IMR-90 (cell line): Measurements from ENCODE around the gene LIMS1. TPM values are rescaled to one million over a fixed set of nuclear protein-coding genes. Genes with fewer than 3 reads are reported as not detected.
"Not testable (repeated sequence)": the region's sequence is repeated elsewhere in the genome, so short reads cannot be mapped to it uniquely, and the experiment has no call there.

Source experiments
- ATAC-seq: fragments of 200-7000 bp; cut with Tn5 transposase; 2 replicates; pipeline ENCODE4 v1.9.1; 2020; ENCODE audit warnings: low read depth, mild to moderate bottlenecking, moderate library complexity
- BruUV-seq: library from RNA; stranded (reverse); fragments of 400-500 nt; replicated peaks from 2 replicates; lab custom pipeline; 2021; lab: Mats Ljungman, UMichigan
- CTCF ChIA-PET: fragments of 300-600 bp; formaldehyde crosslinking; extraction: SDS; loops from one replicate; lab custom pipeline; 2021; ENCODE audit warnings: antibody characterized with exemption; lab: Yijun Ruan, JAX
- POLR2A ChIA-PET: fragments of 300-600 bp; sonication (Branson Sonifier 250); formaldehyde crosslinking; loops from one replicate; lab custom pipeline; 2022; ENCODE audit warnings: antibody characterized with exemption; ENCODE audit not compliant: unreplicated experiment; lab: Charles Lee
- DNase-seq: peaks from one replicate; pipeline ENCODE4 v3.0.0; 2013
- H2AFZ ChIP-seq: replicated peaks from 2 replicates; pipeline ENCODE3; 2013; ENCODE audit warnings: low read length, mild to moderate bottlenecking; ENCODE audit not compliant: poor library complexity
- H2AK5ac ChIP-seq: 2 replicates; pipeline ENCODE4 v1.6.1; 2013; ENCODE audit warnings: low read depth, low read length, inconsistent platforms
- H2AK9ac ChIP-seq: replicated peaks from 2 replicates; pipeline ENCODE3; 2013; ENCODE audit warnings: mild to moderate bottlenecking, low read depth, low read length, moderate library complexity; ENCODE audit not compliant: poor library complexity
- H2BK120ac ChIP-seq: 2 replicates; pipeline ENCODE4 v1.6.1; 2013; ENCODE audit warnings: low read depth, low read length, inconsistent platforms
- H2BK15ac ChIP-seq: 3 replicates; pipeline ENCODE4 v1.6.1; 2013; ENCODE audit warnings: low read depth, low read length, inconsistent platforms
- H2BK20ac ChIP-seq: 2 replicates; pipeline ENCODE4 v1.6.1; 2013; ENCODE audit warnings: low read depth, mild to moderate bottlenecking, inconsistent platforms, low read length, moderate library complexity
- H2BK5ac ChIP-seq: 2 replicates; pipeline ENCODE4 v1.6.1; 2013; ENCODE audit warnings: mild to moderate bottlenecking, low read depth, low read length, inconsistent platforms; ENCODE audit not compliant: poor library complexity, severe bottlenecking
- H3K14ac ChIP-seq: replicated peaks from 2 replicates; pipeline ENCODE4 v1.6.1; 2013; ENCODE audit warnings: low read depth, low read length, inconsistent platforms
- H3K18ac ChIP-seq: 2 replicates; pipeline ENCODE4 v1.6.1; 2013; ENCODE audit warnings: low read depth, low read length, control low read depth
- H3K23ac ChIP-seq: 2 replicates; pipeline ENCODE4 v1.6.1; 2013; ENCODE audit warnings: low read depth, low read length, inconsistent platforms
- H3K27ac ChIP-seq: 2 replicates; pipeline ENCODE4 v1.5.1; 2013; ENCODE audit warnings: mild to moderate bottlenecking, control low read depth, low read length; ENCODE audit not compliant: insufficient read depth
- H3K27me3 ChIP-seq: 2 replicates; pipeline ENCODE4 v1.6.1; 2013; ENCODE audit warnings: low read length; ENCODE audit not compliant: control insufficient read depth, insufficient read depth
- H3K36me3 ChIP-seq: 2 replicates; pipeline ENCODE4 v1.6.1; 2013; ENCODE audit warnings: low read length, mixed read lengths; ENCODE audit not compliant: control insufficient read depth, insufficient read depth
- H3K4ac ChIP-seq: 2 replicates; pipeline ENCODE4 v1.6.1; 2013; ENCODE audit warnings: low read depth, low read length, inconsistent platforms
- H3K4me1 ChIP-seq: 2 replicates; pipeline ENCODE4 v1.6.1; 2013; ENCODE audit warnings: low read length, mixed read lengths; ENCODE audit not compliant: control insufficient read depth, insufficient read depth
- H3K4me2 ChIP-seq: 2 replicates; pipeline ENCODE4 v1.6.1; 2013; ENCODE audit warnings: low read depth, mild to moderate bottlenecking, control low read depth, low read length, moderate library complexity
- H3K4me3 ChIP-seq: 2 replicates; pipeline ENCODE4 v1.5.1; 2013; ENCODE audit warnings: low read depth, mild to moderate bottlenecking, control low read depth, low read length, moderate library complexity; ENCODE audit not compliant: insufficient read depth
- H3K56ac ChIP-seq: 2 replicates; pipeline ENCODE4 v1.6.1; 2013; ENCODE audit warnings: low read length, inconsistent platforms; ENCODE audit not compliant: insufficient read depth; ENCODE audit errors: extremely low read depth
- H3K79me1 ChIP-seq, 2 experiments: 2 replicates each; pipeline ENCODE4 v1.6.1; 2013; ENCODE audit warnings: low read length in 2 of 2, inconsistent platforms in 1 of 2, low read depth in 1 of 2
- H3K9ac ChIP-seq: 2 replicates; pipeline ENCODE4 v1.6.1; 2013; ENCODE audit warnings: low read depth, low read length, control low read depth
- H3K9me1 ChIP-seq: 2 replicates; pipeline ENCODE4 v1.6.1; 2013; ENCODE audit warnings: low read length, inconsistent platforms; ENCODE audit not compliant: insufficient read depth
- H3K9me3 ChIP-seq: 2 replicates; pipeline ENCODE4 v1.6.1; 2013; ENCODE audit warnings: low read length; ENCODE audit not compliant: control insufficient read depth, insufficient read depth
- H4K20me1 ChIP-seq: 2 replicates; pipeline ENCODE4 v1.6.1; 2013; ENCODE audit warnings: low read length, inconsistent platforms; ENCODE audit not compliant: insufficient read depth
- H4K5ac ChIP-seq: 2 replicates; pipeline ENCODE4 v1.6.1; 2013; ENCODE audit warnings: mild to moderate bottlenecking, low read depth, low read length, control low read depth
- H4K8ac ChIP-seq, 2 experiments: 2 replicates each; pipeline ENCODE4 v1.6.1; 2013; ENCODE audit warnings: low read depth in 2 of 2, low read length in 2 of 2, control low read depth in 1 of 2, inconsistent platforms in 1 of 2
- H4K91ac ChIP-seq: 2 replicates; pipeline ENCODE4 v1.6.1; 2013; ENCODE audit warnings: low read depth, low read length, inconsistent platforms; ENCODE audit not compliant: insufficient read depth
- WGBS, 2 experiments: methylation state at CpG; one replicate each; pipeline versions ENCODE4 v1.1.5 to v1.1.7; 2013; ENCODE audit warnings: missing lambda C conversion rate in 2 of 2; ENCODE audit not compliant: insufficient read length in 1 of 2; ENCODE audit errors: extremely low coverage in 2 of 2; 5-methylcytosine and 5-hydroxymethylcytosine counted together
- dilution Hi-C: fragments of 300-500 bp; cut with HindIII; formaldehyde crosslinking; loops from one replicate; pipeline ENCODE4 v1.14.3; 2018; ENCODE audit warnings: low sequenced_read_pairs; ENCODE audit not compliant: unreplicated experiment
- in situ Hi-C: fragments of 300-500 bp; cut with MboI; formaldehyde crosslinking; loops from 3 replicates; pipeline ENCODE4 v1.14.3; 2019; ENCODE audit warnings: low sequenced_read_pairs, inconsistent platforms, mixed read lengths
- intact Hi-C: fragments of 100-400 bp; cut with micrococcal nuclease; formaldehyde crosslinking; loops from 2 replicates; pipeline ENCODE4 v1.10.0; 2022
- polyA plus RNA-seq, 3 experiments: library from polyadenylated mRNA; depleted of rRNA; stranded (reverse); fragments of >200 nt; gene quantifications; 2 replicates each; pipeline ENCODE4 v1.2.3, GENCODE V29; 2012; ENCODE audit warnings: low replicate concordance in 1 of 3
- total RNA-seq: library from RNA; depleted of rRNA; stranded (reverse); fragments of >200 nt; gene quantifications from 2 replicates; pipeline ENCODE4 v1.2.3, GENCODE V29; 2012

Gene LIMS1
- total and polyA plus RNA-seq, 2 of the 4 experiments (the other 2 are of a cell fraction), result 59.1 to 131 TPM

- H3K4me1 ChIP-seq, DNase-seq, H3K9me1 ChIP-seq, H3K14ac ChIP-seq, POLR2A ChIA-PET, H3K79me1 ChIP-seq, intact Hi-C loops, H3K23ac ChIP-seq, H3K9me3 ChIP-seq, H2BK15ac ChIP-seq, H4K20me1 ChIP-seq, H2AK9ac ChIP-seq, in situ Hi-C loops, H3K4me2 ChIP-seq, H3K27ac ChIP-seq, H3K36me3 ChIP-seq, H2BK20ac ChIP-seq, dilution Hi-C loops, H3K18ac ChIP-seq, H2AFZ ChIP-seq, H4K8ac ChIP-seq, H3K27me3 ChIP-seq, H4K5ac ChIP-seq, H4K91ac ChIP-seq, H3K56ac ChIP-seq, BruUV-seq, H3K4ac ChIP-seq, H2BK120ac ChIP-seq, CTCF ChIA-PET, H2AK5ac ChIP-seq, H3K9ac ChIP-seq, H3K4me3 ChIP-seq: not testable (repeated sequence)
- WGBS, 2 experiments, result no CpG with 5 or more reads among the region's 2 CpGs
- H2BK5ac ChIP-seq, result peak overlapping the region; percentile 36
- ATAC-seq, result peak; percentile 67
Measured at GRCh38 chr2:108680805-108681204, 146.5 kb downstream of the LIMS1 start.

- H3K4me3 ChIP-seq, H2BK120ac ChIP-seq, H3K23ac ChIP-seq, BruUV-seq, H3K27me3 ChIP-seq, CTCF ChIA-PET, DNase-seq, H3K4ac ChIP-seq, H3K9me1 ChIP-seq, H3K4me2 ChIP-seq, dilution Hi-C loops, H3K36me3 ChIP-seq, intact Hi-C loops, H3K27ac ChIP-seq, H4K5ac ChIP-seq, H3K56ac ChIP-seq, H4K20me1 ChIP-seq, H3K18ac ChIP-seq, H2BK5ac ChIP-seq, H3K79me1 ChIP-seq, H2AFZ ChIP-seq, H4K91ac ChIP-seq, H3K4me1 ChIP-seq, H2BK20ac ChIP-seq, POLR2A ChIA-PET, H2AK5ac ChIP-seq, H4K8ac ChIP-seq, in situ Hi-C loops, H2BK15ac ChIP-seq, H2AK9ac ChIP-seq, H3K9me3 ChIP-seq, H3K9ac ChIP-seq, H3K14ac ChIP-seq: not testable (repeated sequence)
- peak; percentile 88 for ATAC-seq
- WGBS, 2 experiments, result no CpG with 5 or more reads among the region's 15 CpGs
Measured at GRCh38 chr2:108688818-108689756, 154.8 kb downstream of the LIMS1 start.
